Posterior vena cava (tissue), 2 donors: ENCODE measurements around the gene LARP1. TPM values are rescaled to one million over a fixed set of nuclear protein-coding genes. Genes with fewer than 3 reads are reported as not detected.

Source experiments
- DNase-seq: peaks from one replicate; pipeline ENCODE4 v3.0.0-alpha.2; 2020; ENCODE audit warnings: low spot score
- intact Hi-C, 2 donors: fragments of 100-400 bp; cut with DNase I; formaldehyde crosslinking; loops; one replicate each; pipeline versions ENCODE4 v1.14.1 to v1.14.2; 2022 to 2023
- microRNA-seq, 2 donors: library from miRNA; unstranded; fragments of <30 nt; microRNA quantifications; one replicate each; pipeline ENCODE4 v1.2.0, GENCODE V29; 2020 to 2021; ENCODE audit warnings: borderline microRNAs expressed in 2 of 2
- total RNA-seq, 2 donors: library from RNA; stranded (reverse); fragmentation: NEBNext Ultra II Directional; extraction: Animal tissue kit (Norgen Biotek cat#: 25700); gene quantifications; one replicate each; pipeline ENCODE4 v1.2.1, GENCODE V29; 2021
- donor health status: DM: yes; HTN: yes; CAD: no.
- donor health status: DM: yes; HTN: yes; CAD: no.

The LARP1 gene
- total RNA-seq, 2 donors from 2014 or later, result 111 to 128 TPM

GRCh38 chr5:154860765-154861164, 105.6 kb downstream of the LARP1 start:
- DNase-seq, result no peak
- intact Hi-C loops, result no loop called here

DNA sequence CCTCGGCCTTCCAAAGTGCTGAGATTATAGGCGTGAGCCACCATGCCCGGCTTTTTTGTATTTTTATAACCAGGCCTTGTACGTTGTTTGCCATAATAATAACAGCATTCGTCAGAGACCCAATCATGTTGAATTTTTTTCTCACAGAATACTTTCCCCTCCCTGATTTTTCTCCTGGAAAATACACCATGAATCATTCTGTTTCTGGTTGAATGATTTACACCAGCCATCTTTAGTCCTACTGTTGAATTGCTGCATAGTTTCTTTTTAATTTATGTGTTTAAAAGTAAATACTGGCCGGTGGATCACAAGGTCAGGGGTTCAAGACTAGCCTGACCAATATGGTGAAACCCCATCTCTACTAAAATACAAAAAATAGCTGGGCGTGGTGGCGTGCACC, 106.8 kb downstream of the LARP1 start:
- intact Hi-C loops, result no loop called here
- DNase-seq, result no peak

GRCh38 chr5:154862766-154863165, 107.6 kb downstream of the LARP1 start:
- no peak for DNase-seq
- intact Hi-C loops, result no loop called here

GRCh38 chr5:154863291-154864080, 108.3 kb downstream of the LARP1 start:
- intact Hi-C loops, result no loop called here
- DNase-seq, result no peak

GRCh38 chr5:154865466-154866184, 110.4 kb downstream of the LARP1 start:
- intact Hi-C loops, result no loop called here
- no peak for DNase-seq

DNA sequence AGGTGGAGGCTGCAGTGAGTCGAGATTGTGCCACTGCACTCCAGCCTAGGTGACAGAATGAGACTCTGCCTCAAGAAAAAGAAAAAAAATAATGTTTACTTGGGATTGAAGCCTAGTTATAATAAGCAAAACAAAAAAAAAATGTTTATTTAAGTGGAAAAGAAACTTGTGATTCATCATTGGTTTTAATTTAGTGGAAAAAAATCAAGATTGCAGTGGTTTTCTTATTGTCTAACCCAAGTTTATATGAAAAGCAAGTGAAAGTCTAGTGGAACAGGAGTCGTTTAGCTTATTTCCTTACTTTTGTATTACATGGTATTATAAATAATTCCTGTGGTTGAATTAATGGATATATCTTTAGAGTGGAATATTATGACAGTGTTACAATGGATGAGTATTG, 111.7 kb downstream of the LARP1 start:
- intact Hi-C loops, result no loop called here
- no peak for DNase-seq

Small RNAs within 50 kb of the gene (microRNA-seq; reads per million reads assigned to microRNA genes)
- 0 reads per million in 2 donors for gene MIR378H

Other genes with a start within 250 kb of the LARP1 start
- gene FAXDC2, start 95.2 kb downstream of the LARP1 start, total RNA-seq, result 10 to 100 TPM; 19.2 to 30.1 TPM
- gene CNOT8, start 103.2 kb downstream of the LARP1 start, total RNA-seq, result 10 to 100 TPM; 46.5 to 47.1 TPM
- gene GEMIN5, start 182.8 kb downstream of the LARP1 start, total RNA-seq, result 10 to 100 TPM; 13.4 to 14.2 TPM
- gene MRPL22, start 185.7 kb downstream of the LARP1 start, total RNA-seq, result 10 to 100 TPM; 40.1 to 40.9 TPM